ENCODE data around the gene KLRB1.
"Not testable (repeated sequence)": the region's sequence is repeated elsewhere in the genome, so short reads cannot be mapped to it uniquely, and the experiment has no call there.

The KLRB1 gene

DNA sequence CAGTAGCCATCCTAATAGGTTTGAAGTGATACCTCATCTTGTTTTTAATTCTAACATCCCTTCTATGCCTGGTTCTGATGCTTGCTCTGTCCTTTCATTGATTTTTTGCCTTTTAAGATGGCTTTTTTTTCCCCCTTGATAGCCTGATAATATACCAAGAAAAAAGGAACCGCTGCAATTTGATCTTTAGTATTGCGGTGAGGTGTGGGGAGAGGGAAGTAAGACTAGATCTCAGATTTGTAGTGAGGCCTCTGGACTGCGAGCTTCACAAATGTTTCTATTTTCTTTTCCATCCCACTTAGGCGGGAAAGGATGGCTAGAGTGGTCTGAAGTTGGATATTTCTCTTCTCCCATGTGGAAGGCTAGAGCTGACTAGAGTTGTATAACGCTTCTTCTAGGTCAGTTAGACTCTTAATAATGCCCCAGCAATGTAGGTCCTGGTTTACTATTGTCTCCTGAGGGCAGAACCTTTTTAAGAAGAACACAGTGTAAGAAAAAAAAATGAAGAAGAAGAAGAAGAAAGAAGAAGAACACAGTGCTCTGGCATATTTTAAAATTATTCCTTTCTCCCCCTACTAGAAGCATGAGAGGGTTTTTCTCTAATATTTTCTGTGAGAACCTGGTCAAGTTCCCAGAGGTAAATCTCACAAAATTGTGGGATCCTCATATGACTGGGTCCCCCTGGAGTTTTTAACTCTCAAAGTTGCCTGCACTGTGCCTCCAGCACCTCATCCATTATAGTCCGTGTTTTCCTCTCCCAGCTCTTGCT lies 11.9 kb upstream of the KLRB1 start:
- DNase-seq (ENCODE audit: low spot score): peak; percentile 47

DNA sequence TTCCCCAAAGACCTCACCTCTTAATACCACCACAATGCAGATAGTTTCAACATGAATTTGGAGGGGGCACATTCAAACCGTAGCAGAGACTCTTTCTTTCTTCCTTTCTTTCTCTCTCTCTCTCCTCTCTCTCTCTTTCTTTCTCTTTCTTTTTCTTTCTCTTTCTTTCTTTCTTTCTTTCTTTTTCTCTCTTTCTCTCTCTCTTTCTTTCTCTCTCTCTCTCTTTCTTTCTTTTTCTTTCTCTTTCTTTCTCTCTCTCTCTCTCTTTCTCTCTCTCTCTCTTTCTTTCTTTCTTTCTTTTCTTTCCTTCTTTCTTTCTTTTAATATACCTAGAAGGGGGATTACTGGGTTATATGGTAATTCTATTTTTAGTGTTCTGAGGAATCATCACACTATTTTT lies 11.2 kb upstream of the KLRB1 start:
- not testable (repeated sequence) for DNase-seq (ENCODE audit: low spot score)

DNA sequence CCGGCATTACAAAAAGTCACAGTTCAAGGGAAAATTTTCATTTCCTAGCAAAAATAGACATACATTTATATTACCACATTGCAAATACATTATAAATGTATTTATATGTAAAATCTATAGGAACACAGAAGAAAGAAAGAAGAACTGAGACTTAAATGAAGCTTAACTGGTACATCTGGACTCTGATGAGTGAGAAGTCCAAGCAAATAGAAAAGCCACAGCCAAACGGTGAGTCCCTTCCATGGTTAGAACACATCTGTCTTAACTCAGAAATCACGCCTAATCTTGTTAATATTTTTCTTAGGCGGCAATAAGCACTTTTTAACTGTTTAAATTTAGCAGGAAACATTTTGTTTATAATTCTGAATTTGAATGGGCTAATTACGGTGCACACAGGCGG lies 9.4 kb upstream of the KLRB1 start:
- peak; percentile 75 for DNase-seq (ENCODE audit: low spot score)

DNA sequence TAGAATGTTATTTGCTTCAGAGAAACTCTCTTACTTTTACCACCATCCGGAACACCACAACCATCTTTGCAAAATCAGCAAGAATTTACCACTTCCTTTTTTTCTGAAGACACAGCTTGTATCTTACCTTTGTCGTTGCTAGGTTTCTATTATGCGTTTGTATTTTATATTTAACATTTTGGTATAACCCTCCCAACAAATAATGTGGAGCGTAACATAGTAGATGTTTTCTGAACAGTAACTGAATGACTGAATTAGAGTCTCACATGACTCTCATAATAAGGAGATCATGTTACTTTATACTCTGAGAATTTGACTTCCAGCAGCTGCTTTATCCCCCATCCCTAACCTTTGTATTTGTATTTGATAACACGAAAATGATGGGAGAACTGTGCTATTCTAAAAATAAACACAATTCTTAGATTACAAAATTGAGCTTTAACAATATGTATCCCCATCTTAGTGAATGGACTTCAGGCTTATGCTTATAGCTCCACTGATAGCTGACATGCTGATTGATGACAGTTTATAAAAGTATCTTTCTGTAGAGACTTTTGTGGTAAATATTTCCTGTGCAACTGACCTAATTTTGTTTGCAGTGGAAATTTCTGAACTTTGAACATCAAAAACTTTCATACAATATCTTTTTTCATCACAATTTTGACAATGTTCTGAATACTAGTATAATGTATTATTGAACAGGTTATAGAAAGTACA lies 7.9 kb upstream of the KLRB1 start:
- DNase-seq (ENCODE audit: low spot score): peak; percentile 77

DNA sequence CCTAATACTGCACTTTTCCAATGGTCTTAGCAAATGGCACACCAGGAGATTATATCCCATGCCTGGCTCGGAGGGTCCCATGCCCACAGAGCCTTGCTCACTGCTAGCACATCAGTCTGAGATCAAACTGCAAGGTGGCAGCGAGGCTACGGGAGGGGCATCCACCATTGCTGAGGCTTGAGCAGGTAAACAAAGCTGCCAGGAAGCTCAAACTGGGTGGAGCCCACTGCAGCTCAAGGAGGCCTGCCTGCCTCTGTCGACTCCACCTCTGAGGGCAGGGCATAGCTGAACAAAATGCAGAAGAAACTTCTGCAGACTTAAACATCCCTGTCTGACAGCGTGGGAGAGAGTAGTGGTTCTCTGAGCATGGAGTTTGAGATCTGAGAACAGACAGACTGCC lies 2.9 kb upstream of the KLRB1 start:
- not testable (repeated sequence) for DNase-seq (ENCODE audit: low spot score)

DNA sequence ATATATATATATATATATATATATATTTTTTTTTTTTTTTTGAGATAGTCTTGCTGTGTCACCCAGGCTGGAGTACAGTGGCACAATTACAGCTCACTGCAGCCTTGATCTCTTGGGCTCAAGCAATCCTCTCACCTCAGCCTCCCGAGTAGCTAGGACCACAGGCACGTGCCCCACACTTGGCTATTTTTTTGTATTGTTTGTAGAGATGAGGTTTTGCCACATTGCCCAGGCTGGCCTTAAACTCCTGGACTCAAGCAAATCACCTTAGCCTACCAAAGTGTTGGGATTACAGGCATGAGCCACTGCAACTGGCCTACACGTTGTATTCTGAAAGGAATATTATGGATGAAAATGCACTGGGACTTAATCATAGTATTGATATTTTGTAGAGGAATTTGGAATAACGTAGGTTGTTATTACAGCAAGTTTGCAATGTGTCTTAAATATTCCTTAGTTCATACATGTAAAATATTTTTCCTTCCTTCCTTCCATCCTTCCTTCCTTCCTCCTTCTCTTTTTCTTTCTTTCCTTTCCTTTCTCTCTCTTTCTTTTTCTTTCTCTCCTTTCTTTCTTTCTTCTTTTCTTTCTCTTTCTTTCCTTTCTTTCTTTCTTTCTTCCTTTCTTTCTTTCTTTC lies 862 bp downstream of the KLRB1 start:
- no peak for DNase-seq (ENCODE audit: low spot score)

DNA sequence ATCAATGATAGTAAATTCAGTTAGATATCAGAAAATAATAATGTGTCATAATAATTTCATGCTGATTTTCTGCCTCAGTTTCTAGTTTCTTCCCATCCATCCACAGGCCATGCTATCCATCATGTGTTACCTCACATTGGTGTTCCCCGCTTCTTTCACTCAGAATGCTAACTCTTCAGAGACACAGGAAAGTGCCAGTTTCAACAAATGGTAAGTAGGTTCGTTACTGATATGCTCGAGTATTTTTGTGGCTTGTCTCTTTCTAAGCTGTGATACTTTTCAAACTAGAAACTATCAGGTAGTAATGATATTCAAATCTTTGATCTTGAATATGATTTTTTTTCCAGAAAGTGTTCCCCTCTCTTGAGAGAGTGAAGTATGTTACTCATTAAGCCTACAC lies 1.5 kb downstream of the KLRB1 start:
- no peak for DNase-seq (ENCODE audit: low spot score)

DNA sequence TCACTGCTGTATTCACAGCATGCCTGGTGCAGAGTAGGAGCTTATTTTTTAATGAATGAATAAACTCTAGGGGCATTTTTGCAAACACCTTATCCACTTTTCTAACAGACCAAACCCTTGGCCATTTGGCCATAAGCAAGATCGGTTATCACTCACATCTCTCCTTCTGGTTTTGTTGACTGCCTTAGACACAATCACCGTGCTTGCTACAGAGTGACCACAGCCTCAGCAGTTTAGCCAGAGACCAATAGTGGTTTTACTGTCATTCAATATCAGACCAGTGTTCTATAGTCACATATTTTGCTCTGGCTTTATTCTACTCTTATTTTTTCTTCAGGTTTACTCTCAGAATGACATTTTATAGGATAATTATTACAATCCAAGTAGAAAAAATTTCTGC lies 2.2 kb downstream of the KLRB1 start:
- DNase-seq (ENCODE audit: low spot score): no peak

DNA sequence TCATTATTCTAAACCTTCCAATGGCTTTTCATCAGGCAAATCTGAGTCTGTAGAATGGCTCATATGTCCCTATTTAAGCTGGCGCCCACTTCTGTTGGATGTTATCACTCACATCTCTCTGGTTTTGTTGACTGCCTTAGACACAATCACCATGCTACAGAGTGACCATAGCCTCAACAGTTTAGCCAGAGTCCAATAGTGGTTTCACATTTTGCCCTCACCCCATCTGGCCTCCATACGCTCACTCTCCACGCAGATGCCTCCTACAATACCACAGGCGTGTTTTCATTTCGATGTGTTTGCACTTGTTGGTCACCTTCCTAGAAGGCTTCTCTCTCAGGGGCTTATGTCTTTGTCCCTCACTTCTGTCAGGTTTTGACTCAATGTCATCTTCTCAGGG lies 3.4 kb downstream of the KLRB1 start:
- DNase-seq (ENCODE audit: low spot score): no peak

DNA sequence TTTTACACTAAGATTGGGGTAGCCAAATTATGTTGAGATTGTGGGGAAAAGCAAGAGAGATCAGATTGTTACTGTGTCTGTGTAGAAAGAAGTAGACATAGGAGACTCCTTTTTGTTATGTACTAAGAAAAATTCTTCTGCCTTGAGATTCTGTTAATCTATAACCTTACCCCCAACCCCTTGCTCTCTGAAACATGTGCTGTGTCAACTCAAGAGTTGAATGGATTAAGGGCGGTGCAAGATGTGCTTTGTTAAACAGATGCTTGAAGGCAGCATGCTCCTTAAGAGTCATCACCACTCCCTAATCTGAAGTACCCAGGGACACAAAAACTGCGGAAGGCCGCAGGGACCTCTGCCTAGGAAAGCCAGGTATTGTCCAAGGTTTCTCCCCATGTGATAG lies 7.3 kb downstream of the KLRB1 start:
- DNase-seq (ENCODE audit: low spot score): not testable (repeated sequence)

DNA sequence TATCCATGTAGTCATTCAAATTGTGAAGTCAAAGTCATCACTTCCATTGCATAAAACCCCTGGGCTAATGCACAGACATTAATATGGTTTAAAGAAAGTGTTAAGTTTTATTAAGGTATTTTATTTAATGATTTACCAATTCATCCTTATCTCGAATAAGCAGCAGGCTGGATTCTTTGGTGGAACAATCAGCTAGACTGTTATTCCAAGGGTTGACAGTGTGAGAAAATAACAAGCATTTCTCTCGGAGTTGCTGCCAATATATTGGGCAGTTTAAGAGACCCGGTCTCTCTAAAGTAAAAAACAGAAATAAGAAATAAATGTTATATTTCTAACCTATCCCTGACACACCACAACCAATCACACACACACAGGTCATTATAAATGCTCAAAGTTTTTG lies 9.4 kb downstream of the KLRB1 start:
- no peak for DNase-seq (ENCODE audit: low spot score)

DNA sequence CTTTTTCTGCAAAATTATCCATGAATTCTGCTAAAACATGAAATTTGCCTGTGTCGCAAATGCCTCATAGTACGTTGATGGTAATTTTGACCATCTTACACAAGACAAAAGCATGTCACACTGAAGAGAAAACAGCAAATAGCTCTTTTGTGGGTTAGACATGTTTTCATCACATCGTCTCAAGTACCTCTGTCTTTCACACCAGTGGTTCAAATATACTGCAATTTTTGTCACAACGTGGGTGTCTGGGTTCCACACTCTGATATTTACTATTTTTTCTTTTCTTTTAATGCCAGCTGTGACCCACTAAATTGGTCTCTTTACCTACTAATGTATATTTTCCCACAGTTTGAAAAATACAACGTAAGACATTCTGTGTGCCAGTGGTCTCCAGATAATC lies 10.4 kb downstream of the KLRB1 start:
- no peak for DNase-seq (ENCODE audit: low spot score)

DNA sequence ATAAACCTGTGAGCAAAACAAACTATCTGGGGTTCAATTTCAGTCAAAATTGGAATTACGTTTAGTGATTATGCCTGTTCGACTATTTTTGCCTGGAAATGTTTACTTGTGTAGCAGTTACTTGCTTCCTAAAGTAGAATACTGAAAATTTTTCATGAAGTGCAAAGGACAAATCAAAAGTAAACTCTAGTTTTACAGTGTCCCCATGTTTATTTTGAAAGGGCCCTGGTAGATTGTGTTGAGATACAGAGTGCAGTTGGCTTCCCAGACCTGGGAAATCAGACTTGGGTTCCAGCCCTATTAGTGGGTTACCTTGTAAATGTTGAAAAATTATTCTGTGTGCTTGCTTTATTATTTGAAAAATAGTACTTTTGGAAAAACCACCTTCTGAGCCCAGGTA lies 17.3 kb downstream of the KLRB1 start:
- DNase-seq (ENCODE audit: low spot score): no peak

DNA sequence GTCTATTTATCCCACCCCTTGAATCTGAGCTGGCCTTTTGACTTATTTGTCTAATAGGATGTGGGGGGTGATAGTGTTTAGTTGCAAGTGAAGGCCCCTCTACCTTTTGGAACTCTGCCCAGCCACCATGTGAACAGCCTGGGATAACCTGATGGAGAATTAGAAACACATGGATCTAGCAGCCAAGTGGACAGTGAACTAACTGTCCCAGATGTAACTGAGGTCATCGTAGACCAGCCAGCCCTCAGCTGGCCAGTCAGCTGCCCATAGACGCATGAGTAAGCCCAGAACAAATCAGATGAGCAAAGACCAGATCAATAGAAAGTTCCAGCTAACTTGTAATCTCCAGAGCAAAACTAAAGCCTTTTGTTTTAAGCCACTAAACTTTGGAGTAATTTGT lies 19.0 kb downstream of the KLRB1 start:
- no peak for DNase-seq (ENCODE audit: low spot score)

DNA sequence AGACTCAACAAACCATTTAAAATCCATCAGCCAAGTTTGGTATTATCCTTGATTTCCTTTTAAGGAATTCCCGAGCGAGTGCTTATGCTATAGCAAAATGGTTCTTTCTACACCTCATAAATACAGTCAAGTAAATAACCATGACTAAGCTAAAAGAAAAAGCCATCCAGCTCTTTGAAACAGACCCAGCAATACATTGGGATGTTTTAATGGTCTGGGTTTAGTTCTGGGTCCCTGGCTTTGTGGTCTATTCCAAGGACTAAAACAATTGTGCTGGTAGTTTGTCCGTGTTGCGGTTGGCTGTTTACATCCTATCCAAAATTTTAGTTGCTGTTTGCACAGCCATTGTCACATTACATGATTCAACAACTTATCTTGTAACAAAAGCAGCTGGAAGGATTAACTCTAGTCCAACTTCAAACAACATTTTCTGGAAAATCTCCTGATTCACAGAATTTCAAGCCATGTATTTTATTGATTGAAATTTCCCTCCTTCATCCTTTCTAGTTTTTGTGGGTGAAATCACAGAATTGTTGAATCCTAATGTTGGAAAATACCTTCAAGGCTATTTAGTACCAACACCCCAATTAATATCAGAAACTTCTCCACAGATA lies 19.6 kb downstream of the KLRB1 start:
- no peak for DNase-seq (ENCODE audit: low spot score)

DNA sequence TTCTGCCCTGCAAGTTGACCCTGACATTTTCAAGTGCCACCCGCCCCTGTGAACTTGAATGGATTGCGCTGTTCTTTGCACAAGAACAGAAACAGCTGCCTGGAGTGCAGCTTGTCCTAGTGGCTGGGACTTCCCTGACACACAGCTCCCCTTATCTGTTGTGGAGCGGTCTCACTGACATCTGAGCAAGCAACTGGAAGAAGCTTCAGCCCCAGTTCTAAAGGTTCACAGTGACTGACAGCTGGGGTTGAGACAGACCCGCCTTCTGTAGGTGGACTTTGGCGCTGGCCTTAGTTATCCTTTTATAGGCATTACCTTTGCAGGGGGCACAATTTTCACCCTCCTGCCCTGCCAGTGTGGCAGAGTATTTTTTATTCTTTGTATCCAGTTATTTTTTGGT lies 30.0 kb downstream of the KLRB1 start:
- not testable (repeated sequence) for DNase-seq (ENCODE audit: low spot score)

DNA sequence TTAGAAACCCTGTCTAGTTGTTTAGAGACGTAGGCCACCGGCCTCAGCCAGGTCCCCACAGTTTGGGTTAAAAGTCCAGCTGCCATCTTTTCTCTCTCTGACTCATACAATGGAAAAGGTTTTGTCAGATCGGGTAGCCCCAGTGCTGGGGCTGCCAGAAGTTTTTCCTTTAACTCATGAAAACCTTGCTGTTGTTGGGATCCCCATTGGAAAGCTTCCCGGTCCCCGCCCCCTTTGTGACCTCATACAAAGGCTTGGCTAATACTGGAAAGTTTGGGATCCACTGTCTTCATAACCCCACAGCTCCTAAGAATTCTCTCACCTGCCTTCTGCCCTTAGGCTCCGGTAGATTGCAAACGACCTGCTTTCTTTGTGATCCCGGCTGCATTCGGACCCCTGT lies 40.6 kb downstream of the KLRB1 start:
- DNase-seq (ENCODE audit: low spot score): not testable (repeated sequence)

DNA sequence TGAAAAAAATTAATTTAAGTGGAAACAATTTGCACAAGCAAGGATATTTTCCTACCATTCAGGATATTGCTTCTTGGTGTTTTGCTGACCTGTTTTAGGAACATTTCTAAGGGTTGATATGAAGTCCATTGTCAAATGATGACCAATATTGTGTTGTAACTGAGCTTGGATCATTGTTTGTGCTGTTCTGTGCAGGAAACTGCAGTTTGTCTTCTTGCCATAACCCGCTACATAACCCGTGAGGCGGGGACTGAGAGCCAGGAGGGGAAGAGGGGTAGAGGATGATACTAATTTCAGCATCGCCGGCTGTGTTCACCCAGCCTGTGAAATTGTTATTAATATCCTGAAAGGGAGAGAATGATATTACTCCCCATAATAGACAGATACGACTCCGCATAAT lies 41.6 kb downstream of the KLRB1 start:
- not testable (repeated sequence) for DNase-seq (ENCODE audit: low spot score)

DNA sequence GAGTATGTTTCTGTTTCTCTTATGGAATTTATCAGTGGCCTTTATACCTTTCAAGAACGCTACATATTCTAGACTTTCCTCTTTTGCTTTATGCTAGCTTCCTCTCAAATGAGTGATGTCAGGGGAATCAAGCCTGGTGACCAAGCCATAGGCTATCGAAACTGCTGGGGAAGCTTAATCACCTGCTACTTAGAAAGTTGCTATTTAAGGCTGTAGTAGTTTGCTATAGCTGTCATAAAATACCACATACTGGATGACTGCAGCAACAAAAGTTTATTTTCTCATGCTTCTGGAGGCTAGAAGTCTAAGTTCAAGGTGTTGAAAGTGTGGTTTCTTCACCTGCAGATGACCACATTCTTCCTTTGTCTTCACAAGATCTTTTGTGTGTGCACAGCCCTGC lies 43.3 kb downstream of the KLRB1 start:
- not testable (repeated sequence) for DNase-seq (ENCODE audit: low spot score)

DNA sequence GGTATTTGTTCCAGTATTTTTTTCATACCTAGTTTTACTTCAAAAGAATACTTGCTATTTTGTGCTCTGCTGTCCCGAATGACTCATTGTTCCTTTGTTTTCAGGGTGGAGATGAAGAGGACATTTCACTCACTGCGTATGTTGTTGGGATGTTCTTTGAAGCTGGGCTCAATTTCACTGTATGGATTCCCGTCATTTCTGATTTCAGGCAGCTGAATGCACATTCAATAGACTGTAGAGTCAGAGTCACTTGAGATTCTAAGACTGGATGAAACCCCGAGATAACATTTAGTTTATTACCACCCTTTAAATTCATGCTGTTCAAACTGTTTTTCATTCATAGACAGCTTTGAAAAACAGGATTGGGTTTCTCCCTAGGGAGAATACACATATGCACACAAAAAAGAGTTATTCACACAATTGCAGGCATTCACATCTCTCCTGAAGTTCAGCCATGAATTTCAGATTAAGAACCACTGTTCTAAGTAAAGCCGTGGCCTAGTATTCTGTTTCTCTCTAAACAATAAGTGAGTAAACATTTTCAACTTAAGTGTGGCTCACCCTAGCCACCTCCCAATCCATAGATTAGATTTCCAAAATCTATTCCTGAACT lies 44.8 kb downstream of the KLRB1 start:
- DNase-seq (ENCODE audit: low spot score): not testable (repeated sequence)

DNA sequence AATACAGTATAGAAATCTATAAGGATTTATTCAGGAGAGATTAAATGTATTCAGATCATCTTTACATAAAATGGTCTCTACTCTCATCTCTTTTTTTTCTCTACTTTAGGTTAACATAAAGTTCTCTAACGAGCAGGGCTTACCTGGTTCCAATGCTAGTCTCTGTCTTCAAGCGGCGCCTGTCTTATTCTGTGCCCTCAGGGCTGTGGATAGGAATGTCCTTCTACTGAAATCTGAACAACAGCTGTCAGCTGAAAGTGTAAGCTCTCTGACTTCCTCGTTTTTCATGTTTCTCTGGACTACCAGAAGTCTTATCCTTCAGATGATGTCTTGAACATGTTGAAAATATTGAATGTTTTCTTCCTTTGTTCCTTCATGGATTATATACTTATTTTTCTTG lies 62.2 kb downstream of the KLRB1 start:
- not testable (repeated sequence) for DNase-seq (ENCODE audit: low spot score)

All from NAMALWA (cell line).